HG03175 (cell line): ENCODE results near the gene SLC5A3.

Experiments
- ATAC-seq: cut with Tn5 transposase; IDR thresholded peaks from one replicate; pipeline ENCODE4 v1.9.1; 2021; ENCODE audit warnings: mild to moderate bottlenecking, moderate library complexity; ENCODE audit not compliant: unreplicated experiment

The SLC5A3 gene

GRCh38 chr21:34065027-34065426, 8.4 kb upstream of the SLC5A3 start:
- ATAC-seq: no peak

GRCh38 chr21:34071683-34072082, 1.7 kb upstream of the SLC5A3 start:
- ATAC-seq: no peak

- no peak for ATAC-seq
Observed at GRCh38 chr21:34072145-34073031, 990 bp upstream of the SLC5A3 start.

- peak; percentile 48 for ATAC-seq
Observed at GRCh38 chr21:34073749-34074282, 438 bp downstream of the SLC5A3 start.

- no peak for ATAC-seq
Observed at GRCh38 chr21:34074283-34075090, 1.1 kb downstream of the SLC5A3 start.

- no peak for ATAC-seq
Observed at GRCh38 chr21:34075091-34075425, 1.7 kb downstream of the SLC5A3 start.

- no peak for ATAC-seq
Observed at GRCh38 chr21:34075760-34076660, 2.6 kb downstream of the SLC5A3 start.

GRCh38 chr21:34076835-34077234, 3.5 kb downstream of the SLC5A3 start:
- no peak for ATAC-seq

GRCh38 chr21:34077888-34078287, 4.5 kb downstream of the SLC5A3 start:
- ATAC-seq: no peak

GRCh38 chr21:34078915-34079314, 5.5 kb downstream of the SLC5A3 start:
- ATAC-seq: no peak

GRCh38 chr21:34080710-34081109, 7.3 kb downstream of the SLC5A3 start:
- no peak for ATAC-seq

- no peak for ATAC-seq
Observed at GRCh38 chr21:34082769-34083168, 9.4 kb downstream of the SLC5A3 start.

GRCh38 chr21:34083357-34083756, 10.0 kb downstream of the SLC5A3 start:
- no peak for ATAC-seq

- no peak for ATAC-seq
Observed at GRCh38 chr21:34085129-34085528, 11.8 kb downstream of the SLC5A3 start.

- no peak for ATAC-seq
Observed at GRCh38 chr21:34086887-34087306, 13.5 kb downstream of the SLC5A3 start.

- ATAC-seq: no peak
Observed at GRCh38 chr21:34088752-34089151, 15.4 kb downstream of the SLC5A3 start.

- ATAC-seq: no peak
Observed at GRCh38 chr21:34091032-34091431, 17.7 kb downstream of the SLC5A3 start.

- no peak for ATAC-seq
Observed at GRCh38 chr21:34091607-34092006, 18.2 kb downstream of the SLC5A3 start.

GRCh38 chr21:34092262-34092921, 19.0 kb downstream of the SLC5A3 start:
- ATAC-seq: no peak

- ATAC-seq: no peak
Observed at GRCh38 chr21:34093083-34093482, 19.7 kb downstream of the SLC5A3 start.
